K562 (cell line): ENCODE data around the gene CDKL4. TPM values are rescaled to one million over a fixed set of nuclear protein-coding genes. Genes with fewer than 3 reads are reported as not detected.
A peak's percentile ranks its signal among the peaks of the same experiment; 100 is the strongest.

Experiments used
- ARID1B ChIP-seq: fragments of 450-650 bp; IDR thresholded peaks from 2 replicates; pipeline ENCODE4 v1.6.1; 2016; ENCODE audit warnings: antibody characterized with exemption, mild to moderate bottlenecking, inconsistent platforms
- ATF3 ChIP-seq, 2 experiments: fragments of 450-650 bp in 1 of 2; sonication (generic) in 1 of 2; formaldehyde crosslinking in 1 of 2; IDR thresholded peaks in 1 of 2; conservative IDR thresholded peaks in 1 of 2; 2 replicates each; pipeline versions ENCODE4 v1.6.1 to v1.8.1; 2016 to 2023; ENCODE audit warnings: mild to moderate bottlenecking in 2 of 2, moderate library complexity in 2 of 2, inconsistent platforms in 1 of 2, missing genetic modification reagents in 1 of 2
- CBX1 ChIP-seq: sonication (generic); IDR thresholded peaks from 2 replicates; pipeline ENCODE4 v1.6.1; 2016; ENCODE audit warnings: antibody characterized with exemption, low read depth, mild to moderate bottlenecking
- CEBPG ChIP-seq, 3 experiments: fragments of 200-800 bp in 1 of 3; sonication (Bioruptor generic) in 1 of 3; sonication (generic) in 1 of 3; formaldehyde crosslinking in 1 of 3; IDR thresholded peaks in 2 of 3; conservative IDR thresholded peaks in 1 of 3; 2 replicates each; pipeline versions ENCODE4 v1.6.1 to v1.8.0; 2016 to 2022; ENCODE audit warnings: missing compliant biosample characterization in 2 of 3, missing genetic modification characterization in 2 of 3, mild to moderate bottlenecking in 1 of 3, missing genetic modification reagents in 1 of 3
- EHMT2 ChIP-seq: fragments of 450-650 bp; IDR thresholded peaks from 2 replicates; pipeline ENCODE4 v1.6.1; 2018; ENCODE audit warnings: antibody characterized with exemption
- KLF6 ChIP-seq: fragments of 250-450 bp; sonication (Bioruptor Pico); IDR thresholded peaks from 2 replicates; pipeline ENCODE4 v1.4.0; 2020; ENCODE audit warnings: mild to moderate bottlenecking, moderate library complexity, borderline replicate concordance
- MAFF ChIP-seq: IDR thresholded peaks from 2 replicates; pipeline ENCODE4 v1.6.1; 2012; ENCODE audit warnings: low read length, improper control_type of control experiment
- MAX ChIP-seq: sonication (generic); formaldehyde crosslinking; IDR thresholded peaks from 2 replicates; pipeline ENCODE4 v1.9.0; 2022; ENCODE audit warnings: mild to moderate bottlenecking, missing genetic modification reagents
- REST ChIP-seq, 2 experiments: fragments of 450-650 bp; formaldehyde crosslinking in 1 of 2; IDR thresholded peaks; 2 replicates each; pipeline versions ENCODE4 v1.4.0 to v1.6.1; 2014 to 2020; ENCODE audit warnings: mild to moderate bottlenecking in 2 of 2, borderline replicate concordance in 1 of 2, low read depth in 1 of 2
- SOX6 ChIP-seq: fragments of 450-650 bp; IDR thresholded peaks from 2 replicates; pipeline ENCODE4 v1.6.1; 2014; ENCODE audit warnings: mild to moderate bottlenecking
- ZBTB17 ChIP-seq: fragments of 450-650 bp; formaldehyde crosslinking; IDR thresholded peaks from 2 replicates; pipeline ENCODE4 v1.4.0; 2020; ENCODE audit warnings: mild to moderate bottlenecking
- ZNF449 ChIP-seq: fragments of 250-450 bp; sonication (Bioruptor Pico); IDR thresholded peaks from 2 replicates; pipeline ENCODE4 v1.8.0; 2022; ENCODE audit warnings: moderate library complexity, mild to moderate bottlenecking, inconsistent platforms
- ZNF551 ChIP-seq: fragments of 250-450 bp; sonication (Bioruptor Pico); IDR thresholded peaks from 2 replicates; pipeline ENCODE4 v1.5.0; 2021; ENCODE audit warnings: mild to moderate bottlenecking, moderate library complexity
- ZNF778 ChIP-seq: fragments of 450-650 bp; formaldehyde crosslinking; IDR thresholded peaks from 2 replicates; pipeline ENCODE4 v1.4.0; 2020; ENCODE audit warnings: mild to moderate bottlenecking, moderate library complexity
- polyA plus RNA-seq, 8 experiments: library from polyadenylated mRNA; depleted of rRNA in 4 of 8; stranded (reverse) in 5 of 8; unstranded in 3 of 8; fragments of >200 nt; fragmentation: Nextera tagmentation in 2 of 8; fragmentation: Illumina TruSeq in 1 of 8; extraction: Ambion mirVana in 2 of 8; extraction: Trizol in 1 of 8; gene quantifications; 2 replicates each; pipeline versions ENCODE4 v1.2.1 to v1.2.3, GENCODE V29; 2011 to 2014; ENCODE audit warnings: inconsistent platforms in 1 of 8, missing spikeins in 1 of 8
- total RNA-seq, 7 experiments: library from RNA; depleted of rRNA in 6 of 7; stranded (reverse); fragments of >200 nt in 6 of 7; fragmentation: Illumina TruSeq in 2 of 7; extraction: Trizol in 2 of 7; gene quantifications; 2 replicates each; pipeline versions ENCODE4 v1.2.1 to v1.2.3, GENCODE V29; 2011 to 2021; ENCODE audit warnings: low replicate concordance in 1 of 7

CDKL4 gene
- total and polyA plus RNA-seq, 9 of the 15 experiments (the other 6 are each of a cell fraction or from before 2014, with no cell fraction given) = not detected

GRCh38 chr2:39141334-39142271 is 102.2 kb downstream of the CDKL4 start (continued):
- TF ChIP-seq REST (IDR thresholded peaks at IDR 0.05; ENCODE audit: borderline replicate concordance) = peak; percentile 54
- TF ChIP-seq REST (CRISPR knock-in tag; IDR thresholded peaks at IDR 0.05; ENCODE audit: low read depth) = no peak
- peak; percentile 83 for TF ChIP-seq ARID1B
- TF ChIP-seq ZNF778 = no peak
- no peak for TF ChIP-seq MAX (CRISPR knock-in tag)
- 0 out of 2 replicates have a peak, but pooled peaks have one; percentile 24 for TF ChIP-seq KLF6 (CRISPR knock-in tag)
- TF ChIP-seq CBX1 = no peak
- TF ChIP-seq ZNF551 (CRISPR knock-in tag) = no peak
- TF ChIP-seq ZNF449 (CRISPR knock-in tag) = no peak
- peak; percentile 54 for TF ChIP-seq SOX6
- TF ChIP-seq ZBTB17 (CRISPR knock-in tag) = peak; percentile 96
- no peak for TF ChIP-seq MAFF
- no peak for TF ChIP-seq CEBPG (CRISPR knock-in tag; IDR thresholded peaks at IDR 0.05)
- no peak for TF ChIP-seq CEBPG (tag; conservative IDR thresholded peaks at IDR 0.05 in 1 of 2, IDR thresholded peaks at IDR 0.05 in 1 of 2)
- TF ChIP-seq EHMT2 = no peak
- TF ChIP-seq ATF3 (IDR thresholded peaks at IDR 0.05) = peak; percentile 22; the same call in 1 of the 2 replicates
- TF ChIP-seq ATF3 (CRISPR knock-in tag; conservative IDR thresholded peaks at IDR 0.05) = no peak
